Measurements from ENCODE around the gene PACRG. TPM values are rescaled to one million over a fixed set of nuclear protein-coding genes. Genes with fewer than 3 reads are reported as not detected.

PACRG gene
- total and polyA plus RNA-seq, 2 of the 4 experiments (the other 2 are of a cell fraction): not detected

- Histone ChIP-seq H3K4me3 (ENCODE audit: insufficient read depth, low read depth, low read length) (no peak overlapping the region), H2AFZ (replicated peaks; ENCODE audit: low read length, poor library complexity) (no peak overlapping the region), H3K4me1 (ENCODE audit: control insufficient read depth, insufficient read depth, low read length) (no peaks in the 10 kb centered on the region), H2BK120ac (ENCODE audit: low read depth, low read length) (no peak overlapping the region), H2AK9ac (replicated peaks; ENCODE audit: low read depth, low read length, poor library complexity) (no peak overlapping the region), H4K5ac (ENCODE audit: low read depth, low read length) (no peak overlapping the region), H4K91ac (ENCODE audit: insufficient read depth, low read depth, low read length) (no peak overlapping the region), H3K18ac (ENCODE audit: low read depth, low read length) (no peak overlapping the region), H3K56ac (ENCODE audit: extremely low read depth, insufficient read depth, low read length) (no peak overlapping the region), H3K36me3 (ENCODE audit: control insufficient read depth, insufficient read depth, low read length) (no peaks in the 10 kb centered on the region), H3K4ac (ENCODE audit: low read depth, low read length) (no peak overlapping the region), H4K20me1 (ENCODE audit: insufficient read depth, low read length) (no peaks in the 10 kb centered on the region), H3K9me3 (ENCODE audit: control insufficient read depth, insufficient read depth, low read length) (peaks cover 18% of the 10 kb centered on the region), H3K27ac (ENCODE audit: insufficient read depth, low read length) (no peak overlapping the region), H3K79me1 (ENCODE audit: low read depth in 1 of 2, low read length in 2 of 2) (no peaks in the 10 kb centered on the region), H3K9ac (ENCODE audit: low read depth, low read length) (no peak overlapping the region), H2BK5ac (ENCODE audit: low read depth, low read length, poor library complexity, severe bottlenecking) (no peak overlapping the region), H3K27me3 (ENCODE audit: control insufficient read depth, insufficient read depth, low read length) (no peaks in the 10 kb centered on the region), H3K4me2 (ENCODE audit: low read depth, low read length) (no peak overlapping the region), H2BK15ac (ENCODE audit: low read depth, low read length) (no peak overlapping the region), H2AK5ac (ENCODE audit: low read depth, low read length) (no peak overlapping the region), H3K14ac (replicated peaks; ENCODE audit: low read depth, low read length) (no peak overlapping the region), H2BK20ac (ENCODE audit: low read depth, low read length) (no peak overlapping the region), H3K23ac (ENCODE audit: low read depth, low read length) (no peak overlapping the region), H3K9me1 (ENCODE audit: insufficient read depth, low read length) (no peaks in the 10 kb centered on the region), H4K8ac (ENCODE audit: low read depth in 2 of 2, low read length in 2 of 2) (no peak overlapping the region)
- in situ Hi-C loops (cut with MboI; ENCODE audit: low sequenced_read_pairs): no loop called here
- TF ChIP-seq SMC3 (IDR thresholded peaks at IDR 0.05; ENCODE audit: low read depth, low read length) (no peak), MAFK (IDR thresholded peaks at IDR 0.05; ENCODE audit: low read depth, low read length) (peak; percentile 26; the same call in 1 of the 2 replicates)
- WGBS, 2 experiments (ENCODE audit: extremely low coverage in 2 of 2, insufficient read length in 1 of 2): 81% methylated on average over 3 of the region's 10 CpGs; no CpG with 5 or more reads in 1 of the 2 experiments
- intact Hi-C loops (cut with micrococcal nuclease): no loop called here
- no peak for DNase-seq
- POLR2A ChIA-PET (ENCODE audit: unreplicated experiment): no interaction called here
- CTCF ChIA-PET: no interaction called here
- no TSS peak for BruUV-seq (replicated peaks)
- dilution Hi-C loops (cut with HindIII; ENCODE audit: low sequenced_read_pairs, unreplicated experiment): no loop called here
- ATAC-seq (ENCODE audit: low read depth): no peak
These were observed 503.7 kb downstream of the PACRG start for GRCh38 chr6:163231356-163232014.
